OCI-M2 (cell line): ENCODE results near the gene ZNF816.
"Not testable (repeated sequence)": the region's sequence is repeated elsewhere in the genome, so short reads cannot be mapped to it uniquely, and the experiment has no call there.

Source experiments
- DNase-seq: peaks from one replicate; lab custom pipeline; 2025; ENCODE audit not compliant: unreplicated experiment; lab: John Stamatoyannopoulos, UW

Gene ZNF816

DNA sequence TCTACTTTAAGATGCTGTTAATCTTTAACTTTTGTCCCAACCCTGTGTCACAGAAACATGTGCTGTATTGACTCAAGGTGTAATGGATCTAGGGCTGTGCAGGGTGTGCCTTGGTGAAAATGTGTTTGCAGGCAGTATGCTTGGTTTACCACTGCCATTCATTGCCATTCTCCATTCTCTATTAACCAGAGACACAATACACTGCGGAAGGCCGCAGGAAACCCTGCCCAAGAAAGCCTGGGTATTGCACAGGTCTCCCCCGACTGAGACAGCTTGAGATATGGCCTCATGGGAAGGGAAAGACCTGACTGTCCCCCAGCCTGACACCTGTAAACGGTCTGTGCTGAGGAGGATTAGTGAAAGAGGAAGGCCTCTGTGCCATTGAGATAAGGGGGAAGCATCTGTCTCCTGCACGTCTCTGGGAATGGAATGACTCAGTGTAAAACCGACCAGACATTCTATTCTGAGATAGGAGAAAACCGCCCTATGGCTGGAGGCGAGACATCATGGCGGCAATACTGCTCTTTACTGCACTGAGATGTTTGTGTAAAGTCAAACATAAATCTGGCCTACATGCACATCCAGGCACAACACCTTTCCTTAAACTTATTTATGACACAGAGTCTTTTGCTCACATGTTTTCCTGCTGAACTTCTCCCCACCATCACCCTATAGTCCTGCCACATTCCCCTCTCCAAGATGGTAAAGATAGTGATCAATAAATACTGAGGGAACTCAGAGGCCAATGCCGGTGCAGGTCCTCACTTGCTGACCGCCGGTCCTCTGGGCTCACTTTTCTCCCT is 26.3 kb downstream of the ZNF816 start:
- peak; percentile 66 for DNase-seq

DNA sequence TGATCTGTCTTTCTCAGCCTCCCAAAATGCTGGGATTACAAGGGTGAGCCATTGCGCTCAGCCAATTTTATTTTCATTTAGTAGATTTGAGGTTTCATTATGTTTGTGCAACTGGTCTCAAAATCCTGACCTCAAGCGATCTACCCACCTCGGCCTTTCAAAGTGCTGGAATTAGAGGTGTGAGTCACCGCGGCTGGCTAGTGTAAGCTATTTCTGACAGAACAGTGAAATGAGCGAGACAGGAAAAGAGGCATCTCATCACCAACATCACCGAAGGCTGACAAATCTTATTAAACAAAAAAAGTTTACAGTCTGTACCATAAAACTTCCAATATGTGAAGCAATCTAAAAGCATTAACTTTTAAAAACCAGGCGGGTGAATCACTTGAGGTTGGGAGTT is 27.2 kb downstream of the ZNF816 start:
- DNase-seq, result no peak

DNA sequence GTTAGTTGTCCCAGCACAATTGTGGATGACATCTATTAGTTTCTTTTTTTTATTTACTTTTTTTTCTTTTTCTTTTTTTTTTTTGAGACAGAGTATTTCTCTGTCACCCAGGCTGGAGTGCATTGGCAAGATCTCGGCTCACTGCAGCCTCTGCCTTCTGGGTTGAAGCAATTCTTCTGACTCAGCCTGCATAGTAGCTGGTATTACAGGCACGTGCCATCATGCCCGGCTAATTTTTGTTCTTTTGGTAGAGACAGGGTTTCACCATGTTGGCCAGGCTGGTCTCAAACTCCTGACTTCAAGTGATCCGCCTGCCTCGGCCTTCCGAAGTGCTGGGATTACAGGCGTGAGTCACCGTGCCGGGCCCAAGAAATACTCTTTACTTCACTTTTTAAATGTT is 38.0 kb downstream of the ZNF816 start:
- DNase-seq, result not testable (repeated sequence)

DNA sequence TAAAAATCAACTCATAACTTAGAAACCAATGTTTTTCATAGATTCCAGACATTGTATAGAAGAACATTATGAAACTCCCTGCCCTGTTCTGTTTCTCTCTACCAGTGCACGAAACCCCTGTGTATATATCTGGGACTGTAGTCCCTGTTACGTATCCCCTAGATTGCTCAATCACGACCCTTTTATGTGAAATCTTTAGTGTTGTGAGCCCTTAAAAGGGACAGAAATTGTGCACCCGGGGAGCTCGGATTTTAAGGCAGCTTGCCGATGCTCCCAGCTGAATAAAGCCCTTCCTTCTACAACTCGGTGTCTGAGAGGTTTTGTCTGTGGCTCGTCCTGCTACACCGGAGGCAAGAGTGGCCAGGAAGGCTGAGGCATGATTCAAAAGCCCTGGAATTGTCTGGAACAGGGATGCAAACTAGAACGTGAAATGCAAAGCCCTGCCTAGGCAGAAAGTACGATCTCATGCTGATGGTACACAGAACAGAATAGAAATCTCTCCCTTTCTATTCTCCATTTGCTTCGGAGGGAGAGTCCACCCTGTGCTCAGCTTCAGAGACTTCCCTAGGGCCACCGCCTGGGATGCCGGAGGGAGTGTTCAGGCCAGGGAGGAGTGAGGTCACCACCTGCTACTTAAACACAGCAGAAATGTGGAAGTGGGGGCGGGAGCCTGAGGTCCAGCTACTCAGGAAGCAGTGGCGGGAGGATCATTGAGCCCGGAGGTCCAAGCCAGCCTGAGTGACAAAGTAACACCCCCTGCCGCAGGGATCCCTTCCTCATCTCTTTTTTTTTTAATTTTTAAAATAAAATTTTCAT is 38.7 kb downstream of the ZNF816 start:
- DNase-seq, result no peak

DNA sequence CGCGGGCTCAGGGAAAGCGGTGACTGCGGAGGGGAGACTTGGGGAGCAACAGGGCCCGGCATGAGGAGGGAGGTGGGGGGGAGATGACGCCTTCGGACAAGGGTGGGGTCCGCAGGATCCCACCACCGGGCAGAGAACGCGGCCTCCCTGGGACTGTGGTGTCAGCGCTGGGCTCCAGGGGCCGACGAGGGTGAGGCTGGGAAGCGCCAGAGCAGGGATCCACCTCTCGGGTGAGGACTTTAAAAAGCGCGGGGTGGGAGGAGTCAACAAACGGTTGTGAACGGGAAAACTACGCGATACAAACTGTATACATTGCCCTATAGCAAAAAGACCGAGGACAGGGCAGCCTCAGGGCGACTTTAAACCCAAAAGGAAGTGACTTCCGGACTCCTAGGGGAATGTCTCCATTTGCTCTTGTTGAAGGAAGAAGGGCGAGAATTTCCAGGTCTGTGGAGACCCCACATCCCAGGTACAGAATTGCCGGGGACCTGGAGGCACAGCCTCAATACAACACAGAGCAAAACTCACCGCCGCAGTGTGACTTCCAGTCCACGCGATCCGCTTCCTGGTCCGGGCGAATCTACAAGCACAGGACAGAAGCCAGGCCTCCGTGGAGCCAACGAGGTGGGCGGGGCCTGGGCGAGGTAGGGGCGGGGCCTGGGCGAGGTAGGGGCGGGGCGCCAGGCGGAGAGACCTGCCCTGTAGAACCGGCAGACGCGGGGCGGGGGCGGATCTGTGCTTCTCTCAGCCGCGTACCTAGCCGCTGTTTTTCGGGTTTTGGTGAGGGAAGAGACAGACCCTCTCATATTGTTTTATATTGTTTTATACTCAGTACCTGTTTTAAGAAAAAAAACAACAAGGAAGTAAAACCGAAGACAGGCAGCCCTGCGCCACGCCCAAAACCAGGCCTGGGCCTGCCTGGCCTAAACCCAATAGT is 39.6 kb downstream of the ZNF816 start, which contains the start of gene ZNF888:
TSS of gene ZNF888 (minus strand) at position 588 of the 937 bp plus-strand sequence. CDS start 5,555 bp downstream, outside the sequence.
- DNase-seq, result peak; percentile 65

DNA sequence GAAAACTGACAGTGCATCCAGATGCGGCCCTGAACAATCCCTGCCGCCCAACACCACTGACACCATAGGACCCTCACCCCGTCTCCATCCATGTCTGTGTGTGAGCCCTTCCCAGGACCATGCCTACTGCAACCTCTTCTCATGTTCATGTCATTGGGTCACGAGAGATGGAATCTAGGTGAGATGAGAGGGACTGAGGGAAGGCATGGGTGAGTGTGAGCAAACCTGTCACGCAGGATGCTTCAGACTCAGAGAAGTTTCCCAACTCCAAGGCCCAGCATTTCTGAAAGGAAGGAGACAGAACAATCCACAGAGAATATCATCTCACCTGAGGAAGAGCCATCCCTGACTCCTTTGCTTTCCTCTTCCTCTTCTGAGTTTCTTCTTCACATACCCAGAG is 45.1 kb downstream of the ZNF816 start:
- no peak for DNase-seq

DNA sequence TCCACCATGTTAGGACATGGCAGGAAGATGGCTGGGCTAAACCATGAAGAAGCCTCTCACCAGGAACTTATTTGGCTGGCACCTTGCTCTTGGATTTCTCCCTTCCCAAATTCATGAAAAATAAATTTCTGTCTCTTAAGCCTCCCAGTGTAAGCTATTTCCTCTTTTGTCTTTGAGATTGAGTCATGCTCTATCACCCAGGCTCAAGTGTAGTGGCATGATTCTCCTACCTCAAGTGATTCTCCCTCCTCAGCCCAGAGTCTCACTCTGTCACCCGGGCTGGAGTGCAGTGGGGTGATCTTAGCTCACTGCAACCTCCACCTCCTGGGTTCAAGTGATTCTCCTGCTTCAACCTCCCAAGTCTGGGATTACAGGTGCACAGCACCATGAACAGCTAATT is 52.0 kb downstream of the ZNF816 start:
- DNase-seq, result no peak

DNA sequence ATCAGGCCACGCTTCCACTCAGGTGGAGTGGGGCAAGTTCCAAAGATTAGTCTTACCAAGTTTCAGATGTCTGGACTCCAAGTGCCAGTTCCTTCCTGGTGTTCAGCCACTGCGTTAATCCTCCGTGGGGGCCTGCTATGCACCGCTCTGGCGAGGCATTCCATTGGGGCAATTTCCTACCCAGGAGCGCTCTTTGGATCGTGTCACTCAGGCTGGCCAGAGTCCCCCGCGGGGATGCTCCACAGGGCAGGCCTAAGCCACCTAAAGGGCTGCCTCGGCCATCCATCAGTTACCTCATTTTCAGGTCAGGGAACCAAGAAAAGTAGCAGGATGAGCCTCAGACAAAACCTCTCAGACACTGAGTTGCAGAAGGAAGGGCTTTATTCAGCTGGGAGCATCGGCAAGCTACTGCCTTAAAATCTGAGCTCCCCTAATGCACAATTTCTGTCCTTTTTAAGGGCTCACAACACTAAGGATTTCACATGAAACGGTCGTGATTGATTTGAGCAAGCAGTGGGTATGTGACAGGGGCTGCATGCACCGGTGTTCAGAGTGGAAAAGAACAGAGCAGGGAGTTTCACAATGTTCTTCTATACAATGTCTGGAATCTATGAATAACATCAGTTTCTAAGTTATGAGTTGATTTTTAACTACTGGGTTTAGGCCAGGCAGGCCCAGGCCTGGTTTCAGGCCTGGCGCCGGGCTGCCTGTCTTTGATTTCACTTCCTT is 58.5 kb downstream of the ZNF816 start:
- not testable (repeated sequence) for DNase-seq

DNA sequence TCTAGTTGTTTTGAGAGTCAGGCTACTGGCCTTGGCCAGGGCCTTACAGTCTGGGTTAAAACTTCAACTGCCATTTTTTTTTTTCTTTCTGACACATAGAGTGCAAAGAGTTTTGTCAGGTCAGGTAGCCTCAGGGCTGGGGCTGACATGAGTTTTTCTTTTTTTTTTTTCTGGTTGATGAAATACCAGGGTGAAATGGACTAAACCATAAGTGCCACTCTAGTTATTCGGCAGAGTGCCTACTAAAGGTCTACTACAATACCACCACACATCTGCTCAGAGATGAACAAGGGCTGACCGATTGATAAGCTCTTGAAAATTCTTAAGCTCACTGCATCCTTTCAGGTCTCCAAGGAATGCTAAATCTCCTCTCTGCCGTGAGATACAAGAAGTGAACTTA is 60.8 kb downstream of the ZNF816 start:
- DNase-seq, result no peak
